ENCODE data around the gene ATRAID. TPM values are rescaled to one million over a fixed set of nuclear protein-coding genes. Genes with fewer than 3 reads are reported as not detected.

ATRAID gene
- total RNA-seq, 1 experiment from 2014 or later: 97.2 TPM

- TF ChIP-seq, protein P1, sequence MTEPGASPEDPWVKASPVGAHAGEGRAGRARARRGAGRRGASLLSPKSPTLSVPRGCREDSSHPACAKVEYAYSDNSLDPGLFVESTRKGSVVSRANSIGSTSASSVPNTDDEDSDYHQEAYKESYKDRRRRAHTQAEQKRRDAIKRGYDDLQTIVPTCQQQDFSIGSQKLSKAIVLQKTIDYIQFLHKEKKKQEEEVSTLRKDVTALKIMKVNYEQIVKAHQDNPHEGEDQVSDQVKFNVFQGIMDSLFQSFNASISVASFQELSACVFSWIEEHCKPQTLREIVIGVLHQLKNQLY (CRISPR knock-in tag; IDR thresholded peaks at IDR 0.05): no peak
- TF ChIP-seq, protein P2, sequence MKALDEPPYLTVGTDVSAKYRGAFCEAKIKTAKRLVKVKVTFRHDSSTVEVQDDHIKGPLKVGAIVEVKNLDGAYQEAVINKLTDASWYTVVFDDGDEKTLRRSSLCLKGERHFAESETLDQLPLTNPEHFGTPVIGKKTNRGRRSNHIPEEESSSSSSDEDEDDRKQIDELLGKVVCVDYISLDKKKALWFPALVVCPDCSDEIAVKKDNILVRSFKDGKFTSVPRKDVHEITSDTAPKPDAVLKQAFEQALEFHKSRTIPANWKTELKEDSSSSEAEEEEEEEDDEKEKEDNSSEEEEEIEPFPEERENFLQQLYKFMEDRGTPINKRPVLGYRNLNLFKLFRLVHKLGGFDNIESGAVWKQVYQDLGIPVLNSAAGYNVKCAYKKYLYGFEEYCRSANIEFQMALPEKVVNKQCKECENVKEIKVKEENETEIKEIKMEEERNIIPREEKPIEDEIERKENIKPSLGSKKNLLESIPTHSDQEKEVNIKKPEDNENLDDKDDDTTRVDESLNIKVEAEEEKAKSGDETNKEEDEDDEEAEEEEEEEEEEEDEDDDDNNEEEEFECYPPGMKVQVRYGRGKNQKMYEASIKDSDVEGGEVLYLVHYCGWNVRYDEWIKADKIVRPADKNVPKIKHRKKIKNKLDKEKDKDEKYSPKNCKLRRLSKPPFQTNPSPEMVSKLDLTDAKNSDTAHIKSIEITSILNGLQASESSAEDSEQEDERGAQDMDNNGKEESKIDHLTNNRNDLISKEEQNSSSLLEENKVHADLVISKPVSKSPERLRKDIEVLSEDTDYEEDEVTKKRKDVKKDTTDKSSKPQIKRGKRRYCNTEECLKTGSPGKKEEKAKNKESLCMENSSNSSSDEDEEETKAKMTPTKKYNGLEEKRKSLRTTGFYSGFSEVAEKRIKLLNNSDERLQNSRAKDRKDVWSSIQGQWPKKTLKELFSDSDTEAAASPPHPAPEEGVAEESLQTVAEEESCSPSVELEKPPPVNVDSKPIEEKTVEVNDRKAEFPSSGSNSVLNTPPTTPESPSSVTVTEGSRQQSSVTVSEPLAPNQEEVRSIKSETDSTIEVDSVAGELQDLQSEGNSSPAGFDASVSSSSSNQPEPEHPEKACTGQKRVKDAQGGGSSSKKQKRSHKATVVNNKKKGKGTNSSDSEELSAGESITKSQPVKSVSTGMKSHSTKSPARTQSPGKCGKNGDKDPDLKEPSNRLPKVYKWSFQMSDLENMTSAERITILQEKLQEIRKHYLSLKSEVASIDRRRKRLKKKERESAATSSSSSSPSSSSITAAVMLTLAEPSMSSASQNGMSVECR (CRISPR knock-in tag; IDR thresholded peaks at IDR 0.05; ENCODE audit: borderline replicate concordance): no peak
These were observed 13.7 kb downstream of the ATRAID start (continued) for GRCh38 chr2:27225526-27225925.

- DNase-seq (ENCODE audit: low spot score): no peak
- Mint-ChIP-seq H3K27ac (no peak overlapping the region), H3K4me1 (no peaks in the 10 kb centered on the region), H3K27me3 (ENCODE audit: low read depth) (no peaks in the 10 kb centered on the region), H3K36me3 (peaks cover 83% of the 10 kb centered on the region), H3K4me3 (no peak overlapping the region), H3K9me3 (no peaks in the 10 kb centered on the region)
- ChIA-PET CTCF (no interaction called here), POLR2A (no interaction called here)
- ATAC-seq: no peak
- TF ChIP-seq NFYB (CRISPR knock-in tag; conservative IDR thresholded peaks at IDR 0.05; ENCODE audit: low read depth): no peak
- TF ChIP-seq USF2 (CRISPR knock-in tag; IDR thresholded peaks at IDR 0.05): no peak
- no peak for TF ChIP-seq SP1 (CRISPR knock-in tag; conservative IDR thresholded peaks at IDR 0.05)
- no peak for TF ChIP-seq ESRRA (CRISPR knock-in tag; IDR thresholded peaks at IDR 0.05; ENCODE audit: borderline replicate concordance)
- no peak for TF ChIP-seq NR1H2 (CRISPR knock-in tag; IDR thresholded peaks at IDR 0.05)
- no peak for TF ChIP-seq SMAD4 (CRISPR knock-in tag; IDR thresholded peaks at IDR 0.05)
- TF ChIP-seq, protein P3, sequence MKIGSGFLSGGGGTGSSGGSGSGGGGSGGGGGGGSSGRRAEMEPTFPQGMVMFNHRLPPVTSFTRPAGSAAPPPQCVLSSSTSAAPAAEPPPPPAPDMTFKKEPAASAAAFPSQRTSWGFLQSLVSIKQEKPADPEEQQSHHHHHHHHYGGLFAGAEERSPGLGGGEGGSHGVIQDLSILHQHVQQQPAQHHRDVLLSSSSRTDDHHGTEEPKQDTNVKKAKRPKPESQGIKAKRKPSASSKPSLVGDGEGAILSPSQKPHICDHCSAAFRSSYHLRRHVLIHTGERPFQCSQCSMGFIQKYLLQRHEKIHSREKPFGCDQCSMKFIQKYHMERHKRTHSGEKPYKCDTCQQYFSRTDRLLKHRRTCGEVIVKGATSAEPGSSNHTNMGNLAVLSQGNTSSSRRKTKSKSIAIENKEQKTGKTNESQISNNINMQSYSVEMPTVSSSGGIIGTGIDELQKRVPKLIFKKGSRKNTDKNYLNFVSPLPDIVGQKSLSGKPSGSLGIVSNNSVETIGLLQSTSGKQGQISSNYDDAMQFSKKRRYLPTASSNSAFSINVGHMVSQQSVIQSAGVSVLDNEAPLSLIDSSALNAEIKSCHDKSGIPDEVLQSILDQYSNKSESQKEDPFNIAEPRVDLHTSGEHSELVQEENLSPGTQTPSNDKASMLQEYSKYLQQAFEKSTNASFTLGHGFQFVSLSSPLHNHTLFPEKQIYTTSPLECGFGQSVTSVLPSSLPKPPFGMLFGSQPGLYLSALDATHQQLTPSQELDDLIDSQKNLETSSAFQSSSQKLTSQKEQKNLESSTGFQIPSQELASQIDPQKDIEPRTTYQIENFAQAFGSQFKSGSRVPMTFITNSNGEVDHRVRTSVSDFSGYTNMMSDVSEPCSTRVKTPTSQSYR (CRISPR knock-in tag; IDR thresholded peaks at IDR 0.05): no peak
- TF ChIP-seq IRF1 (CRISPR knock-in tag; IDR thresholded peaks at IDR 0.05): no peak
- TF ChIP-seq ZNF671 (CRISPR knock-in tag; IDR thresholded peaks at IDR 0.05): no peak
- no peak for TF ChIP-seq FOXK1 (CRISPR knock-in tag; IDR thresholded peaks at IDR 0.05)
- TF ChIP-seq RELA (CRISPR knock-in tag; IDR thresholded peaks at IDR 0.05; ENCODE audit: borderline replicate concordance): no peak
- TF ChIP-seq HMGA2 (CRISPR knock-in tag; IDR thresholded peaks at IDR 0.05): no peak
- TF ChIP-seq TP53 (CRISPR knock-in tag; IDR thresholded peaks at IDR 0.05): no peak
- TF ChIP-seq, protein P1 (CRISPR knock-in tag; IDR thresholded peaks at IDR 0.05): no peak
- TF ChIP-seq ZNF317 (CRISPR knock-in tag; IDR thresholded peaks at IDR 0.05; ENCODE audit: borderline replicate concordance, low read depth): no peak
- TF ChIP-seq ZMAT4 (CRISPR knock-in tag; IDR thresholded peaks at IDR 0.05): no peak
- no peak for TF ChIP-seq ETV6 (CRISPR knock-in tag; IDR thresholded peaks at IDR 0.05)
- TF ChIP-seq ATF1 (CRISPR knock-in tag; IDR thresholded peaks at IDR 0.05): no peak
- no peak for TF ChIP-seq TCF7 (CRISPR knock-in tag; IDR thresholded peaks at IDR 0.05; ENCODE audit: low read depth)
These were observed 15.7 kb downstream of the ATRAID start for GRCh38 chr2:27227501-27227900.
